ENCODE data around the gene OPTC. TPM values are rescaled to one million over a fixed set of nuclear protein-coding genes. Genes with fewer than 3 reads are reported as not detected.
A peak's percentile ranks its signal among the peaks of the same experiment; 100 is the strongest.

OPTC gene
- total RNA-seq, 2 donors from 2014 or later = 0.26 to 0.42 TPM

DNA sequence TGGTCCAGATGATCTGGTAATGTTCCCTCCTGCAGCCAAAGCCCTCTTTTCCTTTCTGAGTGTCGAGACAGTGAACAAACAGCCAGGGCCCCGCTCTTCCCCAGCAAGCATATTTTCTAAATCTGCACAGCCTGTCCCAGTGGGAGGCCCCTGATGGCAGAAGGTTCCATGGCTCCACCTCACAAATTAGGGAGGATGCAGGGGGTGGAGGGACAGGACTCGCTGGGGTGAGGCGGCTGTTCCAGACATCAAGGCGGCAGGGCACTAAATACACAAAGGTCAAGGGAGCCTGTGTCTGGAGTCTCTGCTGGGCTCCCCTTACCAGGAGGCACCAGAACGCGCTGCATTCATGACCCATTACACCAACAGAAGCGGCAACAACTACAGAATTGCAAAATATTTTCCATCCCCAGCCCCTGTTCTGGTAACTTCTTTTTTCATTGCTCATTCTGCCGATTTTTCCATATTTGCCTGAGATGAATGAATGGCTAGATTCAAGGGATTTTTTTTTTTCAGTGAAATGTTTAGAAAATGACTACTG lies 45.4 kb upstream of the OPTC start:
- TF ChIP-seq, protein P1, sequence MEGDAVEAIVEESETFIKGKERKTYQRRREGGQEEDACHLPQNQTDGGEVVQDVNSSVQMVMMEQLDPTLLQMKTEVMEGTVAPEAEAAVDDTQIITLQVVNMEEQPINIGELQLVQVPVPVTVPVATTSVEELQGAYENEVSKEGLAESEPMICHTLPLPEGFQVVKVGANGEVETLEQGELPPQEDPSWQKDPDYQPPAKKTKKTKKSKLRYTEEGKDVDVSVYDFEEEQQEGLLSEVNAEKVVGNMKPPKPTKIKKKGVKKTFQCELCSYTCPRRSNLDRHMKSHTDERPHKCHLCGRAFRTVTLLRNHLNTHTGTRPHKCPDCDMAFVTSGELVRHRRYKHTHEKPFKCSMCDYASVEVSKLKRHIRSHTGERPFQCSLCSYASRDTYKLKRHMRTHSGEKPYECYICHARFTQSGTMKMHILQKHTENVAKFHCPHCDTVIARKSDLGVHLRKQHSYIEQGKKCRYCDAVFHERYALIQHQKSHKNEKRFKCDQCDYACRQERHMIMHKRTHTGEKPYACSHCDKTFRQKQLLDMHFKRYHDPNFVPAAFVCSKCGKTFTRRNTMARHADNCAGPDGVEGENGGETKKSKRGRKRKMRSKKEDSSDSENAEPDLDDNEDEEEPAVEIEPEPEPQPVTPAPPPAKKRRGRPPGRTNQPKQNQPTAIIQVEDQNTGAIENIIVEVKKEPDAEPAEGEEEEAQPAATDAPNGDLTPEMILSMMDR (conservative IDR thresholded peaks at IDR 0.05) = no peak
- H3K27me3 Mint-ChIP-seq (ENCODE audit: insufficient read depth) = peaks cover 4% of the 10 kb centered on the region
- H3K27ac ChIP-seq (ENCODE audit: low read depth, low read length) = no peak overlapping the region

GRCh38 chr1:203450001-203450400 lies 44.0 kb upstream of the OPTC start:
- Histone ChIP-seq H3K36me3 (ENCODE audit: control insufficient read depth, insufficient read depth, low read length) (no peaks in the 10 kb centered on the region), H3K9ac (ENCODE audit: extremely low read depth, low read length, poor library complexity, severe bottlenecking) (no peak overlapping the region), H3K9me3 (ENCODE audit: control insufficient read depth, low read length) (peaks cover 9% of the 10 kb centered on the region), H3K27me3 (ENCODE audit: control insufficient read depth, insufficient read depth, low read length, poor library complexity, severe bottlenecking) (peaks cover 5% of the 10 kb centered on the region), H3K4me3 (ENCODE audit: low read length) (no peak overlapping the region), H3K4me1 (ENCODE audit: control insufficient read depth, insufficient read depth, low read length) (no peaks in the 10 kb centered on the region), H3K27ac (ENCODE audit: low read depth, low read length) (no peak overlapping the region)
- DNase-seq = no peak
- Mint-ChIP-seq H3K36me3 (ENCODE audit: low read depth) (peaks cover 1% of the 10 kb centered on the region), H3K9me3 (peaks cover 9% of the 10 kb centered on the region), H3K27me3 (ENCODE audit: insufficient read depth) (peaks cover 3% of the 10 kb centered on the region), H3K4me3 (no peak overlapping the region), H3K27ac (no peak overlapping the region), H3K4me1 (peaks cover 31% of the 10 kb centered on the region)
- WGBS, 2 experiments (ENCODE audit: insufficient coverage in 1 of 2, insufficient read length in 1 of 2) = 100% methylated on average over 1 of the region's 1 CpG; no CpG with 5 or more reads in 1 of the 2 experiments
- TF ChIP-seq, protein P1 (conservative IDR thresholded peaks at IDR 0.05) = no peak

More for the DNA sequence above, 45.4 kb upstream of the OPTC start:
- H3K9me3 ChIP-seq (ENCODE audit: control insufficient read depth, low read length) = peaks cover 14% of the 10 kb centered on the region
- Mint-ChIP-seq H3K4me1 (peaks cover 30% of the 10 kb centered on the region), H3K9me3 (peaks cover 17% of the 10 kb centered on the region), H3K27ac (peak overlapping the region; percentile 60), H3K36me3 (ENCODE audit: low read depth) (peaks cover 3% of the 10 kb centered on the region), H3K4me3 (no peak overlapping the region)
- peaks cover 5% of the 10 kb centered on the region for H3K27me3 ChIP-seq (ENCODE audit: control insufficient read depth, insufficient read depth, low read length, poor library complexity, severe bottlenecking)
- 47 to 70% methylated on average over 2 to 9 of the region's 9 CpGs for WGBS, 2 experiments (ENCODE audit: insufficient coverage in 1 of 2, insufficient read length in 1 of 2)
- H3K36me3 ChIP-seq (ENCODE audit: control insufficient read depth, insufficient read depth, low read length) = no peaks in the 10 kb centered on the region
- no peak overlapping the region for H3K9ac ChIP-seq (ENCODE audit: extremely low read depth, low read length, poor library complexity, severe bottlenecking)
- DNase-seq = peak; percentile 67
- H3K4me1 ChIP-seq (ENCODE audit: control insufficient read depth, insufficient read depth, low read length) = no peaks in the 10 kb centered on the region
- H3K4me3 ChIP-seq (ENCODE audit: low read length) = no peak overlapping the region

DNA sequence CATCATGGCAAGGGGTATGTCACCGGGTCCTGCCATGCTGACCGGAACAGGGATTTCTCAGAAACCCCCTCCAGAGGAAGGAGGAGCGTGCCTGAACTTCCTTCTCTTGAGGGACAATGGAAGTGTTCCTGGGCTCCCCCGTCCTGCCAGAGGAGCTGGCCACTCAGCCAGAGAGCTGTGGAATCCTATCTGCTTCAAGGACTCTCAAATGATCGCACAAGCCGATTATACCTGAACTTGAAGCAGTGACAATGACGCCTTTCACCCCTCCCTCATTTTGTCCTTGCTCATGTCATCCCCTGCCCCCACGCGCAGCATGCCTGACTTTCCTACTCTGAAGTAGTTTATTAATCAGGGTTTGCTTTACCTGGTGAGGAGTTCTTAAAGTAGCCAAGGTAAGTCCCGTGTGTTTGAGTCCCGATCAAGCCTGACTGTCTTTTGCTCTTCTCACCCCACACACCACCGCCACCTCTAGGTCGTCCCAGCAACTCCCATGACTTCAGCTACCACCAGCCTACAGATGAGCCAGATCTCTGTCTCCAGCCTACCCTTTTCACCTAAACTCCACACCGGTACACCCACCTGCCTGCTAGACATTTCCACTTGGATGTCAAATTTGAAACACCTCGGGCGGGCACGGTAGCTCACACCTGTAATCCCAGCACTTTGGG lies 43.3 kb upstream of the OPTC start:
- TF ChIP-seq, protein P1 (conservative IDR thresholded peaks at IDR 0.05) = peak; percentile 70
- Mint-ChIP-seq H3K4me1 (peaks cover 33% of the 10 kb centered on the region), H3K9me3 (peaks cover 4% of the 10 kb centered on the region), H3K4me3 (no peak overlapping the region), H3K36me3 (ENCODE audit: low read depth) (no peaks in the 10 kb centered on the region), H3K27ac (no peak overlapping the region), H3K27me3 (ENCODE audit: insufficient read depth) (peaks cover 2% of the 10 kb centered on the region)
- 79 to 86% methylated on average over 14 to 17 of the region's 17 CpGs for WGBS, 2 experiments (ENCODE audit: insufficient coverage in 1 of 2, insufficient read length in 1 of 2)
- peak; percentile 83 for DNase-seq
- Histone ChIP-seq H3K9me3 (ENCODE audit: control insufficient read depth, low read length) (peaks cover 3% of the 10 kb centered on the region), H3K36me3 (ENCODE audit: control insufficient read depth, insufficient read depth, low read length) (no peaks in the 10 kb centered on the region), H3K4me3 (ENCODE audit: low read length) (no peak overlapping the region), H3K27me3 (ENCODE audit: control insufficient read depth, insufficient read depth, low read length, poor library complexity, severe bottlenecking) (peaks cover 5% of the 10 kb centered on the region), H3K27ac (ENCODE audit: low read depth, low read length) (no peak overlapping the region), H3K4me1 (ENCODE audit: control insufficient read depth, insufficient read depth, low read length) (no peaks in the 10 kb centered on the region), H3K9ac (ENCODE audit: extremely low read depth, low read length, poor library complexity, severe bottlenecking) (no peak overlapping the region)
